ENCODE measurements around the gene TMC6. TPM values are rescaled to one million over a fixed set of nuclear protein-coding genes. Genes with fewer than 3 reads are reported as not detected.

TMC6 gene
- total and polyA plus RNA-seq, 2 of the 13 experiments (the other 11 are each of a cell fraction or from before 2014, with no cell fraction given): 48.4 to 99.1 TPM

DNA sequence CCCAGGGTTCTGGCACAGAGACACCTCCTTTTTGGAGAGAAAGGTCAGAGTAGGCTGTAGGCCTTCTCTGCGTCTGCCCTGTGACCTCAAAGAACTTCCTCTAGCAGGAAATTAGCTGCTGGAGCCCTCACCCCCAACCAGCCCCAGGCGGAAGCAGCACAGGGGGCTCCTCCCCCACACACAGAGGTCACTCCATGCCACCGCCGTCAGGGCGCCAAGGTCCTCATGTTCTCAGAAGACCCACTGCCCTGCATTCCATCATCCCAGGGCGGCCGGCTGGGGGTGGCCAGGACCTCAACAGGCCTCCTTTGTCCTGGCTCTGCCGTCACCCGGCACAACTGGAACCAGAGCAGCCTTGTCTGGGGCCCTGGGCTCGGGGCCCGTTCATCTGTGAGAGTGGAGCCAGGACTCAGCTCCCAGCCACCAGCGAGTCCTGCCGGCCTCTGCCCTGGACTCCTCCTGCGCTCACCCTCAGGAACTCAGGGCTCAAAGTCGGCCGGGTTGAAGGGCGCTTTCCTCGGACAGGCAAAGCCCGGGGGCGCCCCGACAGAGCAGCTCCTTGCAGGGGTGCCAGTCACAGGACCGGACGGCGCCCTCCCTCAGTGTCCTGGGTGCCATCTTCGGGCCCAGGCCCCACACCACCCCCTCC is 1.2 kb downstream of the TMC6 start (continued):
- TF ChIP-seq FOXJ3 (CRISPR knock-in tag; IDR thresholded peaks at IDR 0.05; ENCODE audit: borderline replicate concordance) (no peak; the same call in 1 of the 2 replicates), BRD4 (CRISPR knock-in tag; IDR thresholded peaks at IDR 0.05) (peak; percentile 76), TBL1XR1 (IDR thresholded peaks at IDR 0.05; ENCODE audit: borderline replicate concordance, low read length, partially characterized antibody) (no peak), RFXAP (CRISPR knock-in tag; IDR thresholded peaks at IDR 0.05; ENCODE audit: borderline replicate concordance) (0 out of 2 replicates have a peak, but pooled peaks have one; percentile 11), CHD4 (IDR thresholded peaks at IDR 0.05; ENCODE audit: borderline replicate concordance, low read length) (no peak), POGZ (CRISPR knock-in tag; IDR thresholded peaks at IDR 0.05) (0 out of 2 replicates have a peak, but pooled peaks have one; percentile 14), HMG20A (CRISPR knock-in tag; IDR thresholded peaks at IDR 0.05; ENCODE audit: borderline replicate concordance) (peak; percentile 36; the same call in 1 of the 2 replicates), EZH2 (conservative IDR thresholded peaks at IDR 0.05; ENCODE audit: low read depth, low read length) (no peak), FLYWCH1 (CRISPR knock-in tag; IDR thresholded peaks at IDR 0.05) (no peak), ZNF720 (CRISPR knock-in tag; IDR thresholded peaks at IDR 0.05) (no peak), ZNF558 (CRISPR knock-in tag; IDR thresholded peaks at IDR 0.05; ENCODE audit: borderline replicate concordance) (no peak; the same call in 1 of the 2 replicates), MXI1 (IDR thresholded peaks at IDR 0.05; ENCODE audit: borderline replicate concordance, low read depth, low read length) (peak; percentile 85; the same call in 1 of the 3 replicates), DPF2 (CRISPR knock-in tag; IDR thresholded peaks at IDR 0.05; ENCODE audit: borderline replicate concordance, low read depth) (peak; percentile 69; the same call in 1 of the 2 replicates), BHLHE40 (IDR thresholded peaks at IDR 0.05; ENCODE audit: low read length) (no peak), ZNF557 (CRISPR knock-in tag; IDR thresholded peaks at IDR 0.05) (no peak; the same call in 1 of the 2 replicates), RXRB (CRISPR knock-in tag; IDR thresholded peaks at IDR 0.05; ENCODE audit: borderline replicate concordance) (peak; percentile 97), ZNF562 (CRISPR knock-in tag; IDR thresholded peaks at IDR 0.05; ENCODE audit: borderline replicate concordance) (no peak), ELF4 (CRISPR knock-in tag; IDR thresholded peaks at IDR 0.05; ENCODE audit: borderline replicate concordance) (peak; percentile 61; the same call in 1 of the 2 replicates), HNRNPUL1 (IDR thresholded peaks at IDR 0.05; ENCODE audit: low read depth, low read length) (no peak), FOXA3 (CRISPR knock-in tag; IDR thresholded peaks at IDR 0.05) (peak; percentile 62), SOX6 (IDR thresholded peaks at IDR 0.05) (no peak), SOX6 (CRISPR knock-in tag; IDR thresholded peaks at IDR 0.05) (no peak), MAZ (IDR thresholded peaks at IDR 0.05; ENCODE audit: borderline replicate concordance, low read depth, low read length) (peak; percentile 59; the same call in 1 of the 2 replicates), MAZ (CRISPR knock-in tag; IDR thresholded peaks at IDR 0.05; ENCODE audit: low read depth) (peak; percentile 72; the same call in 1 of the 2 replicates), ZNF567 (CRISPR knock-in tag; IDR thresholded peaks at IDR 0.05; ENCODE audit: borderline replicate concordance) (no peak)
- TF ChIP-seq, protein P1, sequence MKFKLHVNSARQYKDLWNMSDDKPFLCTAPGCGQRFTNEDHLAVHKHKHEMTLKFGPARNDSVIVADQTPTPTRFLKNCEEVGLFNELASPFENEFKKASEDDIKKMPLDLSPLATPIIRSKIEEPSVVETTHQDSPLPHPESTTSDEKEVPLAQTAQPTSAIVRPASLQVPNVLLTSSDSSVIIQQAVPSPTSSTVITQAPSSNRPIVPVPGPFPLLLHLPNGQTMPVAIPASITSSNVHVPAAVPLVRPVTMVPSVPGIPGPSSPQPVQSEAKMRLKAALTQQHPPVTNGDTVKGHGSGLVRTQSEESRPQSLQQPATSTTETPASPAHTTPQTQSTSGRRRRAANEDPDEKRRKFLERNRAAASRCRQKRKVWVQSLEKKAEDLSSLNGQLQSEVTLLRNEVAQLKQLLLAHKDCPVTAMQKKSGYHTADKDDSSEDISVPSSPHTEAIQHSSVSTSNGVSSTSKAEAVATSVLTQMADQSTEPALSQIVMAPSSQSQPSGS (CRISPR knock-in tag; IDR thresholded peaks at IDR 0.05): peak; percentile 73
- TF ChIP-seq, protein P2, sequence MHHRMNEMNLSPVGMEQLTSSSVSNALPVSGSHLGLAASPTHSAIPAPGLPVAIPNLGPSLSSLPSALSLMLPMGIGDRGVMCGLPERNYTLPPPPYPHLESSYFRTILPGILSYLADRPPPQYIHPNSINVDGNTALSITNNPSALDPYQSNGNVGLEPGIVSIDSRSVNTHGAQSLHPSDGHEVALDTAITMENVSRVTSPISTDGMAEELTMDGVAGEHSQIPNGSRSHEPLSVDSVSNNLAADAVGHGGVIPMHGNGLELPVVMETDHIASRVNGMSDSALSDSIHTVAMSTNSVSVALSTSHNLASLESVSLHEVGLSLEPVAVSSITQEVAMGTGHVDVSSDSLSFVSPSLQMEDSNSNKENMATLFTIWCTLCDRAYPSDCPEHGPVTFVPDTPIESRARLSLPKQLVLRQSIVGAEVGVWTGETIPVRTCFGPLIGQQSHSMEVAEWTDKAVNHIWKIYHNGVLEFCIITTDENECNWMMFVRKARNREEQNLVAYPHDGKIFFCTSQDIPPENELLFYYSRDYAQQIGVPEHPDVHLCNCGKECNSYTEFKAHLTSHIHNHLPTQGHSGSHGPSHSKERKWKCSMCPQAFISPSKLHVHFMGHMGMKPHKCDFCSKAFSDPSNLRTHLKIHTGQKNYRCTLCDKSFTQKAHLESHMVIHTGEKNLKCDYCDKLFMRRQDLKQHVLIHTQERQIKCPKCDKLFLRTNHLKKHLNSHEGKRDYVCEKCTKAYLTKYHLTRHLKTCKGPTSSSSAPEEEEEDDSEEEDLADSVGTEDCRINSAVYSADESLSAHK (CRISPR knock-in tag; IDR thresholded peaks at IDR 0.05; ENCODE audit: borderline replicate concordance): no peak
- TF ChIP-seq, protein P3, sequence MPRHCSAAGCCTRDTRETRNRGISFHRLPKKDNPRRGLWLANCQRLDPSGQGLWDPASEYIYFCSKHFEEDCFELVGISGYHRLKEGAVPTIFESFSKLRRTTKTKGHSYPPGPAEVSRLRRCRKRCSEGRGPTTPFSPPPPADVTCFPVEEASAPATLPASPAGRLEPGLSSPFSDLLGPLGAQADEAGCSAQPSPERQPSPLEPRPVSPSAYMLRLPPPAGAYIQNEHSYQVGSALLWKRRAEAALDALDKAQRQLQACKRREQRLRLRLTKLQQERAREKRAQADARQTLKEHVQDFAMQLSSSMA (CRISPR knock-in tag; IDR thresholded peaks at IDR 0.05): peak; percentile 80

All from HepG2 (cell line).